Natural killer cell treated with Interleukin-12 subunit alpha and Interleukin-12 subunit beta and Interleukin-15 and Interleukin-18, amount 100 ng/mL, for 72 hours (primary cell): ENCODE measurements around the gene MSI1. TPM values are rescaled to one million over a fixed set of nuclear protein-coding genes. Genes with fewer than 3 reads are reported as not detected.

ENCODE experiments used
- ATAC-seq, 2 donors: fragments of 150-1000 bp; cut with Tn5 transposase in 1 of 2; sonication (Bioruptor Pico), chemical (Tn5 transposase) in 1 of 2; 2 replicates each; pipeline ENCODE4 v1.10.0; 2021
- DNase-seq: peaks from one replicate; pipeline ENCODE4 v3.0.0; 2022; ENCODE audit warnings: low spot score
- H3K27ac Mint-ChIP-seq, 2 donors: 1 replicate in 1 of 2; 2 replicates in 1 of 2; pipeline ENCODE4 v1.8.0; 2022; ENCODE audit warnings: mixed read lengths in 2 of 2, mild to moderate bottlenecking in 1 of 2, moderate library complexity in 1 of 2
- H3K27me3 Mint-ChIP-seq, 2 donors: 1 replicate in 1 of 2; 2 replicates in 1 of 2; pipeline ENCODE4 v1.8.0; 2022; ENCODE audit warnings: mixed read lengths in 2 of 2
- H3K36me3 Mint-ChIP-seq: one replicate; pipeline ENCODE4 v1.8.0; 2022; ENCODE audit warnings: mixed read lengths
- H3K4me1 Mint-ChIP-seq, 2 donors: 1 replicate in 1 of 2; 2 replicates in 1 of 2; pipeline ENCODE4 v1.8.0; 2022; ENCODE audit warnings: low read depth in 2 of 2, mixed read lengths in 2 of 2, mild to moderate bottlenecking in 1 of 2
- H3K4me3 Mint-ChIP-seq: one replicate; pipeline ENCODE4 v1.8.0; 2022; ENCODE audit warnings: mixed read lengths
- H3K9me3 Mint-ChIP-seq: 2 replicates; pipeline ENCODE4 v1.8.0; 2022; ENCODE audit warnings: mixed read lengths
- total RNA-seq, 2 donors: library from RNA; stranded (reverse); gene quantifications; one replicate each; pipeline ENCODE4 v1.2.3, GENCODE V29; 2022

MSI1 gene
- total RNA-seq, 2 donors from 2014 or later, result not detected

DNA sequence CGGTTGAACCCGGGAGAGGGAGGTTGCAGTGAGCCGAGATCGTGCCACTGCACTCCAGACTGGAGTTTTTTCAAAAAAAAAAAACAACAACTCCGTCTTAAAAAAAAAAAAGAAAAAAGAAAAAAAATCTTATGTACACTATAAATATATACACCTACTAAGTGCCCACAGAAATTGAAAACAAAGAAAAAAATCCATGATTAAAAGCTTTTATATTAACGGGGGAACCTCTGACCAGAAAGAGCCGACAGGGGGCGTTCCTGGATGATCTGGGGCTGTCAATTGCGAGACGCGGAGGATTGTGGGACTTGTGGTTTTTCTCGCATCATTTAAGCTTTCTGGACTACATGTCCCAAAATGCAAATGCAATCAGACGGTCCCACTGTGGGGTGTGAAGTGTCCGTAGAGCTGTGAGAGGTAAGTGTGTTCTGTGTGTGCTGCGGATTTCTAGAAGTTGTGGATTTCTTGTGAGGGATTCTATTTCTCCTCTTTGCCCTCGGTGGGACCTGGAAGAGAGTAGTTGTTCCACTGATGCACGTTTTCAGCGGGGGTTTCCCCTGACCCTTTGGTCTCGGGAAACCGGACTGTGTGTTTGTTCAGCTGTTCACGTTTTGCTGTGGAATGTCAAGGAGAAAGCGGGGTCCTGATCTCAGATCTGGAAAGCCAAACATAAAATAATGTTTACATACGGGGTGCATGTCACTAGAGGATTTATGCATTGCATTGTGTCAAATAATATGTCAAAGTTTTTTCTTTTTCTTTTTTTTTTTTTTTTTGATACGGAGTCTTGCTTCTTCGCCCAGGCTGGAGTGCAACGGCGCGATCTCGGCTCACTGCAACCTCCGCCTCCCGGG, 66.8 kb downstream of the MSI1 start, which contains the start of gene SIRT4:
Gene SIRT4 (plus strand): TSS at position 360 of the 854 bp plus-strand sequence. CDS start 1,241 bp downstream, outside the sequence.
- Mint-ChIP-seq H3K9me3 (no peaks in the 10 kb centered on the region), H3K4me1 (peaks cover 6 to 10% of the 10 kb centered on the region in 2 donors), H3K27me3 (no peaks in the 10 kb centered on the region), H3K27ac (peak within 1 kb of the TSS; percentile 57 to 85), H3K4me3 (peak within 1 kb of the TSS; percentile 96), H3K36me3 (no peaks in the 10 kb centered on the region)
- ATAC-seq (peak; percentile 99 to 100), DNase-seq (peak; percentile 91)

DNA sequence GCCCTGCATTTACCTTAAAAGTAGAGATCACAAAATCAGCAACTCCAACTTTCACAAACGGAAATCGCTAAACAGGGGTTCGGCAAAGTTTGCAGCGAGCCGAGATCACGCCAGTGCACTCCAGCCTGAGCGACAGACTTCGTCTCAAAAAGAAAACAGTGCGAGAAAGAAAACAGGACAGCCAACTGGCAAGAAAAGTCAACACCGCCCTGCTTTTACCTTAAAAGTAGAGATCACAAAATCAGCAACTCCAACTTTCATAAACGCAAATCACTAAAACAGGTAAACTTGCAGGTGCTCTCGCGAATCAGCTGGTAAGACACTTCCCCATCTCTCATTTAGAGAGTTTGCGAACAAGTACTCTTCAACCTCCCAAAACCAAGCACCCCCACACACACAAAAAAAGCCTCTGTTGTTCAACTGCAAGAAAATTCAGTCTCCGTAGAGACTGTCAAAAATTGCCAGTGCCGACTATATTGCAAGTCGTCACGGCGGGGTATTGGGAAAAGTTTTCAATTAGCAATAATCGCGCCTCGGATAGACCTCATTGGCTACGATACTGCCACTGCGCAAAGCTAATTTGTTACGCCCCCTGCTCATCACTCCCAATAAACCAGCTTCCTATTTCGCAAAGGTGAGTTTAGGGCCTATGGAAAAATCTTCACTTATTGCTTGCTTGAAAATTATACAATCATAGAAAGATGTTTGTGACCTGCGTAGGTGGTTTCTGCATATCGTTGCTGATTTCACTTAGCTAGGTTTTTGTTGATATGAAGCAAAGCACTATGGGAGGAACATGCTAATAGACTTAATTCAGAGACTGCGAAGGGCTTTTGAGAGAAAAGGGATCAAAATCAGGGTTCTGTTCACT, 76.1 kb downstream of the MSI1 start, which contains the start of gene RNU4-1:
Gene RNU4-1 (minus strand): TSS at position 577 of the 871 bp plus-strand sequence.
- peak; percentile 77 for DNase-seq
- Mint-ChIP-seq H3K4me1 (peaks cover 5 to 7% of the 10 kb centered on the region in 2 donors), H3K9me3 (no peaks in the 10 kb centered on the region), H3K27ac (no peak within 1 kb of the TSS), H3K4me3 (no peak within 1 kb of the TSS), H3K27me3 (no peaks in the 10 kb centered on the region), H3K36me3 (no peaks in the 10 kb centered on the region)
- ATAC-seq, result peak; percentile 59 to 71

DNA sequence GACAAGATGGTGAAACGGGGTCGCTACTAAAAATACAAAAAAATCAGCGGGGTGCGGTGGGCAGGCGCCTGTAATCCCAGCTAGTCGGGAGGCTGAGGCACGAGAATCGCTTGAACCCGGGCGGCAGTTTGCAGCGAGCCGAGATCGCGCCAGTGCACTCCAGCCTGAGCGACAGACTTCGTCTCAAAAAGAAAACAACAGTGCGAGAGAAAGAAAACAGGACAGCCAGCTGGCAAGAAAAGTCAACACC, 76.6 kb downstream of the MSI1 start:
- Mint-ChIP-seq H3K36me3 (no peaks in the 10 kb centered on the region), H3K4me3 (no peak overlapping the region), H3K4me1 (peaks cover 5 to 7% of the 10 kb centered on the region in 2 donors), H3K27ac (no peak overlapping the region), H3K9me3 (no peaks in the 10 kb centered on the region), H3K27me3 (no peaks in the 10 kb centered on the region)
- ATAC-seq, result peak; percentile 4 to 39
- DNase-seq, result no peak

Other genes starting within 250 kb of the MSI1 start
- gene GCN1, start 174.4 kb downstream of the MSI1 start, total RNA-seq, result 100 to 1,000 TPM; 126 to 311 TPM
- gene RPLP0, start 168.1 kb downstream of the MSI1 start, total RNA-seq, result 1,000 to 10,000 TPM; 1,757 to 2,186 TPM
- 100 to 1,000 TPM; 133 to 160 TPM for gene PXN, start 103.4 kb downstream of the MSI1 start, total RNA-seq
- gene RNU4-2, start 77.3 kb downstream of the MSI1 start, total RNA-seq, result 1,000 to 10,000 TPM; 6,345 to 8,722 TPM
- gene RNU4-1, start 75.9 kb downstream of the MSI1 start, total RNA-seq, result 1,000 to 10,000 TPM; 1,386 to 2,161 TPM
- gene SIRT4, start 66.8 kb downstream of the MSI1 start, total RNA-seq, result 1 to 10 TPM; 2.4 to 2.6 TPM
- not detected for gene PLA2G1B, start 41.4 kb downstream of the MSI1 start, total RNA-seq
- gene COX6A1, start 68.9 kb upstream of the MSI1 start, total RNA-seq, result 100 to 1,000 TPM; 320 to 343 TPM
- 10 to 100 TPM; 28.9 to 36.2 TPM for gene TRIAP1, start 77.2 kb upstream of the MSI1 start, total RNA-seq
- 10 to 100 TPM; 28.2 to 31.8 TPM for gene GATC, start 77.3 kb upstream of the MSI1 start, total RNA-seq
- 100 to 1,000 TPM; 246 to 331 TPM for gene SRSF9, start 100.6 kb upstream of the MSI1 start, total RNA-seq
- gene DYNLL1, start 126.9 kb upstream of the MSI1 start, total RNA-seq, result 100 to 1,000 TPM; 207 to 267 TPM
- gene COQ5, start 160.0 kb upstream of the MSI1 start, total RNA-seq, result 10 to 100 TPM; 27.5 to 27.9 TPM
- 100 to 1,000 TPM; 241 to 279 TPM for gene RNF10, start 165.2 kb upstream of the MSI1 start, total RNA-seq
- gene POP5, start 212.2 kb upstream of the MSI1 start, total RNA-seq, result 10 to 100 TPM; 51.2 to 69.4 TPM